Peyer's patch (tissue), 4 donors: Measurements from ENCODE around the gene WDR5. TPM values are rescaled to one million over a fixed set of nuclear protein-coding genes. Genes with fewer than 3 reads are reported as not detected.
A peak's percentile ranks its signal among the peaks of the same experiment; 100 is the strongest.

Experiments used
- DNase-seq, 3 donors: peaks; one replicate each; pipeline ENCODE4 v3.0.0-alpha.2; 2017 to 2019
- H3K27ac ChIP-seq, 4 donors: fragments of 200-600 bp; sonication (generic); one replicate each; pipeline ENCODE4 v1.5.1; 2016 to 2019
- H3K27me3 ChIP-seq, 2 donors: fragments of 200-600 bp; sonication (generic); one replicate each; pipeline ENCODE4 v1.5.1; 2019
- H3K36me3 ChIP-seq, 3 donors: fragments of 200-600 bp; sonication (generic); one replicate each; pipeline ENCODE4 v1.5.1; 2016 to 2019
- H3K4me1 ChIP-seq, 4 donors: fragments of 200-600 bp; sonication (generic); one replicate each; pipeline ENCODE4 v1.5.1; 2016 to 2019
- H3K4me3 ChIP-seq, 4 donors: fragments of 200-600 bp; sonication (generic); 1 replicate in 3 of 4; 2 replicates in 1 of 4; pipeline ENCODE4 v1.5.1; 2016 to 2019; ENCODE audit warnings: mild to moderate bottlenecking in 1 of 4
- H3K9me3 ChIP-seq, 4 donors: fragments of 200-600 bp; sonication (generic); one replicate each; pipeline ENCODE4 v1.5.1; 2016 to 2019; ENCODE audit warnings: mild to moderate bottlenecking in 1 of 4
- CTCF ChIP-seq, 6 experiments: fragments of 450-650 bp in 4 of 6; fragments of 200-600 bp in 2 of 6; sonication (generic) in 1 of 6; IDR thresholded peaks; one replicate each; pipeline ENCODE4 v1.5.1; 2017 to 2019; ENCODE audit warnings: antibody characterized with exemption in 6 of 6, mild to moderate bottlenecking in 3 of 6, moderate library complexity in 1 of 6
- POLR2A ChIP-seq, 2 donors: fragments of 450-650 bp; IDR thresholded peaks; one replicate each; pipeline ENCODE4 v1.5.1; 2017; ENCODE audit warnings: antibody characterized with exemption in 2 of 2, mild to moderate bottlenecking in 2 of 2, moderate library complexity in 2 of 2
- total RNA-seq, 4 donors: library from RNA; depleted of rRNA; stranded (reverse); fragments of >200 nt; gene quantifications; one replicate each; pipeline ENCODE4 v1.1.0, GENCODE V29; 2016

The WDR5 gene
- total RNA-seq, 4 donors from 2014 or later = 21.4 to 34.7 (median 24.2) TPM

GRCh38 chr9:134136118-134136995, 475 bp downstream of the WDR5 start:
- Histone ChIP-seq H3K4me1 (peaks cover 4 to 40% (median 8%) of the 10 kb centered on the region in 4 donors), H3K9me3 (no peaks in the 10 kb centered on the region), H3K27ac (peak overlapping the region; percentile 29 to 96 (median 74)), H3K27me3 (no peaks in the 10 kb centered on the region), H3K36me3 (peaks cover 0 to 17% (median 3%) of the 10 kb centered on the region in 3 donors), H3K4me3 (peak overlapping the region; percentile 69 to 95 (median 85))
- TF ChIP-seq POLR2A (IDR thresholded peaks at IDR 0.05) (peak in 1 of 2 donors; percentile 53), CTCF (IDR thresholded peaks at IDR 0.05) (no peak)
- peak in 2 of 3 donors; percentile 53 to 60 for DNase-seq

- peaks cover 4 to 40% (median 8%) of the 10 kb centered on the region in 4 donors for H3K4me1 ChIP-seq
- no peak for DNase-seq
Observed at GRCh38 chr9:134136996-134137299, 1.1 kb downstream of the WDR5 start.

GRCh38 chr9:134138292-134138691, 2.4 kb downstream of the WDR5 start:
- Histone ChIP-seq H3K27ac (peak overlapping the region in 2 of 4 donors; percentile 50 to 72), H3K9me3 (no peaks in the 10 kb centered on the region)
- DNase-seq = peak in 2 of 3 donors; percentile 64 to 66

More at GRCh38 chr9:134136996-134137299, 1.1 kb downstream of the WDR5 start:
- TF ChIP-seq POLR2A (IDR thresholded peaks at IDR 0.05) (no peak), CTCF (IDR thresholded peaks at IDR 0.05) (no peak)
- Histone ChIP-seq H3K27me3 (no peaks in the 10 kb centered on the region), H3K9me3 (no peaks in the 10 kb centered on the region), H3K36me3 (peaks cover 0 to 23% (median 3%) of the 10 kb centered on the region in 3 donors), H3K27ac (peak overlapping the region in 1 of 4 donors; percentile 88), H3K4me3 (peak overlapping the region; percentile 69 to 95 (median 85))

GRCh38 chr9:134139081-134139480, 3.2 kb downstream of the WDR5 start:
- Histone ChIP-seq H3K27ac (no peak overlapping the region), H3K4me1 (peaks cover 4 to 40% (median 8%) of the 10 kb centered on the region in 4 donors), H3K36me3 (peaks cover 0 to 41% (median 3%) of the 10 kb centered on the region in 3 donors), H3K27me3 (no peaks in the 10 kb centered on the region), H3K4me3 (no peak overlapping the region), H3K9me3 (no peaks in the 10 kb centered on the region)
- TF ChIP-seq POLR2A (IDR thresholded peaks at IDR 0.05) = no peak
- TF ChIP-seq CTCF (IDR thresholded peaks at IDR 0.05) = no peak
- no peak for DNase-seq

More at GRCh38 chr9:134138292-134138691, 2.4 kb downstream of the WDR5 start:
- peaks cover 0 to 36% (median 3%) of the 10 kb centered on the region in 3 donors for H3K36me3 ChIP-seq
- no peaks in the 10 kb centered on the region for H3K27me3 ChIP-seq
- H3K4me1 ChIP-seq = peaks cover 4 to 40% (median 8%) of the 10 kb centered on the region in 4 donors
- no peak for TF ChIP-seq CTCF (IDR thresholded peaks at IDR 0.05)
- TF ChIP-seq POLR2A (IDR thresholded peaks at IDR 0.05) = no peak
- peak overlapping the region in 2 of 4 donors; percentile 12 to 24 for H3K4me3 ChIP-seq

- no peaks in the 10 kb centered on the region for H3K27me3 ChIP-seq
- H3K27ac ChIP-seq = no peak overlapping the region
- peaks cover 3 to 30% (median 5%) of the 10 kb centered on the region in 4 donors for H3K4me1 ChIP-seq
- peaks cover 0 to 68% (median 3%) of the 10 kb centered on the region in 3 donors for H3K36me3 ChIP-seq
- no peak for DNase-seq
- TF ChIP-seq CTCF (IDR thresholded peaks at IDR 0.05) (no peak), POLR2A (IDR thresholded peaks at IDR 0.05) (no peak)
- H3K4me3 ChIP-seq = no peak overlapping the region
- no peaks in the 10 kb centered on the region for H3K9me3 ChIP-seq
Observed at GRCh38 chr9:134141906-134142305, 6.0 kb downstream of the WDR5 start.
